EL (cell line): ENCODE results near the gene PRKCB.

Source experiments
- DNase-seq: peaks from one replicate; pipeline ENCODE4 v3.0.0-alpha.2; 2016

PRKCB gene

GRCh38 chr16:23836404-23837311 lies 875 bp downstream of the PRKCB start:
- no peak for DNase-seq

DNA sequence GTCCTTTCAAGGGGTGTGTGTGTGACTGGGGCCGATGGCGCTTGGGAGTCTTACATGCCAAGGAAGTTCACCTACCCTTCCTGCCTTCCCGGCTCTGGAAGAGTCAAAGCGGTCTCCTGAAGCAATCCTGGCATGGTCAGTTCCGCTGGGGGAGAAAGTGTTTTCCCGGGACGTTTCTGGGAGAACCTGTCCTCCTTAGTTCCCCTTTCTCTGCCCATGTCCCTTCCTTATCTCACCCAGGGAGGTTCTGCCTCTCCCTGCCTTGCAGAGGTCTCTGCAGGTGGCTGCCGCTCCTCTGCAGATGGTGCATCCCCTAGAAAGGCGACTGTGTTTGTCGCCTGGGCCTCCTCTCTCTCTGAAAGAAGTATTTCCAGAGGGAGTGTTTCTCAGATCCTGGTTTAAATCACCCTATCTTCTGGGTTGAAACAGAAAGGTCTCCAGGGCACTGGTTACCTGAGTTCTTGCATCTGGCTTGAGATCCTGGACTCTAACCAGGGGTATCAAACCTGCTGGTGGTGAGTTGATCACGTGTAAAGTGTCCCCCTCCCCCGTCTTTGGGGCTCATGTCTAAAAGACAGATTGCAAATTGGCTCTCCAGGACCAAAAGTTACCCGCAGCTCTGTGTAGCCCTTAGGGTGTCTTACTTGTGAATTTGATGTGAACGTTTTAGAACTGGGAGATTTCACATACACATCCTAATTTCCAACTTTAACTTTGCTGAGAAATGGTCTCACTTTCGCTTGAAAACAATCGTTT lies 1.9 kb downstream of the PRKCB start:
- no peak for DNase-seq

- DNase-seq = no peak
Observed at GRCh38 chr16:23838485-23839142, 2.8 kb downstream of the PRKCB start.

DNA sequence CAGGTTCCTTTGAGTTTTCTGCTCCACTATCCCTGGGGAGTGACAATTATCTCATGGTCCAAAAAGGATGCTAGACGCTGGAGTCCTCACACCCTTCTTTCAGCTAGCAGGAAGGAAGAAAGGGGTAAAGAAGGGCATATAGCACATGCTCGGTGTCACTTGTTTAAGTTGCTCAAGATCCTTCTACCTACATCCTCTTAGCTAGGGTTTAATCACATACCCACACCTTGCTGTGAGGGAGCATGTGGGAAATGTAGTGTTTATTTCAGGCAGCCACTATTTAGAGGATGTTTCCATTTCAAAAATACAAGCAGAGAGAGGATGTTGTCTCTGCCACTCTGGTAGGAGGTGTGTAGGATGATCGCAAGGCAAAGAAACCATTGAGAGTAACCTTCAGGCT lies 4.5 kb downstream of the PRKCB start:
- no peak for DNase-seq

DNA sequence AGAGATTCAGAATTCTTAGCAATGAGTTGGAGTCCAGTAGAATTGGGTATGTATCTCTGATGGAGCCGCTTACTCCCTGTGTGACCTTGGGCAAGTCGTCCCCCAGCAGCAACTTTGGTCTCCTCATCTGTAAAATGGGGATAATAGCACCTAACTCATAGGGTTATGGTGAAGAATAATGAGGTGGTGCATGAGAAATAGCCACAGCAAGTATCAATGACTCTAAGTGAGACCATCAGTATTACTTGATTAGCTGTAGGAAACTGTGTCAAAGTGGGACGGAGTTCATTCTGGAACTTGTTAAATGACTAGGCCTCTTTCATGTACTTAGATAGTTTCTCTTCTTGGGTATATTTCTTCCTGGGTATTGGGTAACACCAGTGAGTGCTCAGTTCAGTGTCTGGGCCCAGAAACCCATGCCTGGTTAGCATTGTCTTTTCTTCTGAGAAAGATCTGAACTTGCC lies 6.4 kb downstream of the PRKCB start:
- no peak for DNase-seq

- no peak for DNase-seq
Observed at GRCh38 chr16:23843143-23843542, 7.4 kb downstream of the PRKCB start.

DNA sequence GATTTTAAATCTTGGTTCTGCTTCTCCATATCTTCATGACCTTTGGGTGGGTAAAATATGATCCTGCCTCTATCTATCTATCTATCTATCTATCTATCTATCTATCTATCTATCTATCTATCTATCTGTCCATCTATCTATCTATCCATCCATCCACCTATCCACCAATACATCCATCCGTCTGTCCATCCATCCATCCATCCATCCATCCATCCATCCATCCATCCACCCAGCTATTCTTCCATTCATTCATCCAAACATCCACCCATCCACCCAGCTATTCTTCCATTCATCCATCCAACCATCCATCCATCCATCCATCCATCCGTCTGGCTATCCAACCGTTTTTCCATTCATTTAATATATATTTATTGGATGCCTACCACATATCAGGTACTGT lies 11.5 kb downstream of the PRKCB start:
- no peak for DNase-seq

- DNase-seq = no peak
Observed at GRCh38 chr16:23847948-23848347, 12.2 kb downstream of the PRKCB start.

- no peak for DNase-seq
Observed at GRCh38 chr16:23848958-23849357, 13.2 kb downstream of the PRKCB start.

DNA sequence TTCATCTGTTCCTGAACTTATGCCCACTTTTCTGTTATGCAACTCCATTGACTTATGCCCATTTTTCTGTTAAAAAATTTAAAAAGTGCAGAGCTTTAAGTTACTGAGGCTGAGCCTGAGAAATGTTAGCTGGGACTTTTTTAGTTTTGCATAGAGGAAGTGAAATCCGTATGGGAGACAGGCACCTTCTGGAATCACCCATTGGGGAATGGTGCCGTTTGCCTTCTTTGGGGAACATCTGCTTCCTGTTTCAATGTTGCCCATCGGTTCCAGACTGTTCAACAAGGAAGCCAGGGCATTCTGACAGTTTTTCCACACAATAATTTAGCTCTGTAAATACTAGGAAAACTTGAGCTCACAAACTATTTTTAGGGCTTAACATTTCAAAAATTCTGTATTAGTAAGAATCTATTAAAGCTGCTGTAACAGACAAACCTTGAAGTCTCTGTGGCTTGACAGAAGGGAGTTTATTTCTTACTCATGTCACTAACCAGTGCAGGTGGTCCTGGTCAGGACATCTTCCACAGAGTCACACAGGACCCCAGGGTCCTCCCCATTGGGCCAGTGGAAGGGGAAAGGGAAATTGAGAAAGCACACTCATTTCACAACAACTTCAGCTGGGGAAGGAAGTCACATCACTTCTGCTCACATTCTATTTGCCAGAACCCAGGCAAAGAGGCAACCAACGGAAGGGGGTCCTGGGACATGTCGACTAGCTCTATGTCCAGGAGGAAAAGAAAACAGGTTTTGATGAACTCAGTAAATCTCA lies 17.2 kb downstream of the PRKCB start:
- DNase-seq = no peak

DNA sequence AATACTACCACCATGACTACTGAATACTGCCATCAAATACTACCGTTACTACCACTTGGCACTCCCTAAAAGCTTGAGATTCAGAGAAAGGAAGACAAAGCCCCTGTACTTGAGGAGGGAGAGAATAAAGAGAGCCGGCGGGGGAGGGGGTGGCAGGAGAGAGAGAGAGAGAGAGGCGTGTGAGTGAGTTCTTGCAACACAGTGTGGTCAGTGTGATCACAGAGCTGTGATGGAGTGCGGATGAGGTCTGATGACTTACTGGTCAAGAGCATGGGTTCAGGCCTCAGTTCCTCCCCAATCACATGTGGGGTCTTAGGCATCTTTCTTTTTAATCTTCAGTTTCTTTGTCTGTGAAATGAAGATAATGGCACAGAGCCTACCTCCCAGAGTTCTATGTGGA lies 19.2 kb downstream of the PRKCB start:
- no peak for DNase-seq

DNA sequence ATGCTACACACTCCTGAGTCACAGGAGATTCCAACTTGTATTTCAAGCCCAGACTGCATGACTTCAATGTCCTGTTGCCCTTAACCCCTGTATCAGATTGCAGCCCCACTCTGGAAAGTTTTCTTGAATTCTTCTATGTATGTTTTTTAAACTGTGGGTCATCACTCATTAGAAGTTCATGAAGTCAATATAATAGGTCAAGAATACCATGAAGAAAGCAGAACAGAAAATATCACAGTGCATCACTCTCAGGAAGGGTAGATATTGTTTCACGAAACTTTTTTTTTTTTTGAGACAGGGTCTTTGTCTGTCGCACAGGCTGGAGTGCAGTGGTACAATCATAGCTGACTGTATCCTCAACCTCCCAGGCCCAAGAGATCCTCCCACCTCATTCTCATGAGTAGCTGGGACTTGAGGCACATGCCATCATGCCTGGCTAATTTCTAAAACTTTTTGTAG lies 20.5 kb downstream of the PRKCB start:
- no peak for DNase-seq

DNA sequence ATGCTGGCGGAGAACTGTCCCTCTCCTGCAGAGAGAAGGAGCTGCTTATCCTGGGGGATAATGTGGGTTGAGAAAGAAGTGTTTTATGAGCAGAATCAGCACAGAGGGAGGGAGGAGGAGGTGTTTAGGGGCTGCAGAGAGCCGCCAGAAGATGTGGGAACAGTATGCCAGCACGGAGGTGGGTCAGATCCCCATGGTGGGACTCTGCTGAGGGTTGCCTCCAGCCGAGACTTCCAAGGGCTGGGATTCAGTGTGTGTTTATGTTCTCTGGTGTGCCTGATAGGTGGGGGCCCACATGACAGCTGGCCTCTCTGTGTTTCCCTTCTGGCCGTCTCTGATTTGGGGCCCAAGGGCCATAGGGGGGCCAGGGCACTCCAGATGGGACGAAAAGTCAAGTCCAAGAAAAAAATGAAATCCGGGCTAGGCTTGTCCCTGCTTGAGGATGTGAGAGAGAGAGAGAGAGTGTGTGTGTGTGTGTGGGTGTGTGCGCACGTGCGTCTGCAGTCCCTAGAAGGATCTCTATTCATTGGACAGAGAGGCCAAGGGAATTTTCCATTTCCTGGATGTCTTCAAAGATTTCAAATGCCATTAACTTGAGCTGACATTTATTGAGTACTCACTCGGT lies 21.6 kb downstream of the PRKCB start:
- DNase-seq = no peak

DNA sequence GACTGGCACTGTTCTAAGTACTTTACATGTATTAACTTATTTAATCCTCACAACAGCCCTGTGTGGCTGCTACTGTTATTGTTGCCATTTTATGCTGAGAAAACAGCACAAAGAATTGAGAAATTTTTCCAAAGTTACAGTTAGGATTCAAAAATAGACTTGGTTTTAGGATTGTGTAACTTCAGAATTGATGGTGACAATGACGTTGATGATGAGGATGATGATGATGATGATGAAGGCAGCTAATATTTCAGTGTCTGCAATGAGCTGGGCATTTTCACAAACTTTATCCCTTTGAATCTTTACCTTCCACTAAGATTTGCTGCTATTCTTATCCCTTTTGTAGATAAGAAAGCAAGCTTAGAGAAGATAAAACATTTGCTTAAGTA lies 22.1 kb downstream of the PRKCB start:
- DNase-seq = no peak

GRCh38 chr16:23858542-23858941 lies 22.8 kb downstream of the PRKCB start:
- DNase-seq = no peak

GRCh38 chr16:23859713-23860269 lies 24.0 kb downstream of the PRKCB start:
- no peak for DNase-seq

DNA sequence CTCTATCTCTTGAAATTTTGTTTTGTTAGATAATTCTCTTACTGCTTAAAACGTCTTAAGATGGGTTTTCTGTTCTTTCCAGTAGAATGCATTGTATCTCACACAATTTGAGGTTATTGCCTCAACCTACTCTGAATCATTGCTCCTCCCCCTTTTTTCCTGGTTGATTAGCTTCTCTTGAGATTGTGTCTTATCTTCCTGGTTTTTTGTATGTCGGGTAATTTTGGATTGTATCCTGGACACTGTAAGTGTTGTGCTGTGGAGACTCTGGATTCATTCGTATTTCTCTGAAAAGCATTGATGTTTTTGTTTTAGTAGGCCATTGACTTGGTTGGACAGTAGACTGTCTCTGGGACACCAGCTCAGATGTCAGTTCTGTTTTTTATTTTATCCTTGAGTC lies 26.1 kb downstream of the PRKCB start:
- DNase-seq = no peak

- no peak for DNase-seq
Observed at GRCh38 chr16:23862556-23862955, 26.8 kb downstream of the PRKCB start.

DNA sequence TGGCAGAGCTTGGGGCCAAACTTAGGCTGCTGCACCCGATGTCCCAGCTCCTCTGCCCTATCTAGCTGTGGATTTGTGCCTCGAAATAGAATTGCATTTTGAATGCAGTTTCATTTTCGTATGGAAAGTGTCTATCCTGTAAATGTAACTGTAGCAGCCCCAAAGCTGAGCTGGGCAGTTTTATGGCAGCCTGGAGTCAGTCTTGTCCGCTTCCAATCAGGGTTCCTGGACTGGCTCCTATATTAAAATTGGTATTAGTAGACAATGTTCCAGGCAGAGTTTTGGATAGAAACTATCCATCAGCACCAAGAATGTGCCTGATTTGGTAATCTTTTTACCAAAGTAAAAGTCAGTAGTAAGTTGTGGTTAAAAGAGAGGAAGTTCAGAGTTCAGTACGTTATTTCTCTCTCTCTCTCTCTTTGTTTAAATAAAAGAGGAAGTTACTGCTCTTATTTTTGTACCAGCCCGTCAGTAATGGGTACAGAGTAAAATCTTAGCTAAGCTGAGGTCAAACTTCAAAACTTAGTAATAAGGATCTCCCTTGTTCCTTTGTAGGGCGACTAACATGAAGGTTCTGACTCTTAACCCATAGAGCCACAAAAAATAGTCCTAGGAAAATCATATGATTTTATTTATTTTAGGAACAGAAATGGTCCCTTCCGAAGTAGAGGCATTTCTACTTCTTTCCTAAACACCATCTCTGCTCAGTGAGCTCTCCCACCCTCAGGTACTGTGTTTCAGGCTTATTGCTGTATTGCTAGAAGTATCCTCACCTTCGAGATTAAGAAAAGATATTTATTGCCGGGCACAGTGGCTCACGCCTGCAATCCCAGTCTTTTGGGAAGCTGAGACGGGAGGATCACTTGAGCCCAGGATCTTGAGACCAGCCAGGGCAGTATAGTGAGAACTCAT lies 28.0 kb downstream of the PRKCB start:
- DNase-seq = no peak

GRCh38 chr16:23865853-23866252 lies 30.1 kb downstream of the PRKCB start:
- no peak for DNase-seq

- DNase-seq = no peak
Observed at GRCh38 chr16:23866621-23867020, 30.8 kb downstream of the PRKCB start.
